DMS79 (cell line): ENCODE measurements around the gene NF1.

Experiments used
- DNase-seq: peaks from one replicate; lab custom pipeline; 2025; lab: John Stamatoyannopoulos, UW

NF1 gene

DNA sequence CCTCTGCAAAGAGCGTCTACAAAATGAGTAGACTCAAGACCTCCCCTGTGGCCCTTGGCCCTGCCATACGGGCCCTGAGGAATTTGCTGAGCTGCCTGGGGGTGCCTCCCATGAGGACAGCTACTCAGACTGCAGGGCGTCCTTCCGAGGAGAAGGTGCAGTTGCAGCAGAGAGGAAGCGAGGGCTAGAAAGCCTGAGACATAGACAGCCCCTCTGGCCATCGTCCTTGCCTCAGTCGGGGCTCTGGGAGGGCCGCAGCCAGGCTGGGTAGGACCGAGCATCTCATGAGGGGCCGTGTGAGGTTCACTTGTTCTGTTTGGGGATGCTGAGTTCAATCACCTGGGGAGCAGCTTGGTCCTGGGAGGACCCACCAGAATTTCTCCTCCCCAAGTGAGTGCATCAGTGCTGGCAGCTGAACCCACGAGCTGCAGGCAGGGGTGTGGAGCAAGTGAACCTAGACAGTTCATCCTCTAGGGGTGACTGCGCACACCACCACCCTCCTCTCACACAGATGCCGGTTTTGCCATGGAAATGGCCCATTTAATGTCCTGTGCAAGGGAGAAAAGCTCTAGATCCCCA lies 317.0 kb downstream of the NF1 start:
- no peak for DNase-seq

DNA sequence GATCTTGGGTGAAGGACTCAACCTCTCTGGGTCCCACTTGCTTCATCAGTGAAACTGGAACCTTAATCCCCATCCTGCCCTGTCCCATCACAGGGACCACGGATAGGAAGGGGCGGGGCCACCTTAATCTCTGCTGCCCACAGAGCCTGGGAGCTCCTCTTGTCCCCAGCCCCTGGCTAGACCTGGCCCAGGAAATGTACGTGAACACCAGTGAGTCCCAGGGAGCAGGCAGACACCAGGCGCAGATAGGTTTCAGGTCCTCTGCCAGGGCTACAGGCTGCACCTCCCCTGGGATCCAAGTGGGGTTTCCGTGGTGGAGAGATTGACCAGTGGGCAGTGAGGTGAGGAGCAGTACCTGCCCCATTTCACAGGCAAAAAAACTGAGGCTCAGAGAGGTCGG lies 317.7 kb downstream of the NF1 start:
- no peak for DNase-seq

DNA sequence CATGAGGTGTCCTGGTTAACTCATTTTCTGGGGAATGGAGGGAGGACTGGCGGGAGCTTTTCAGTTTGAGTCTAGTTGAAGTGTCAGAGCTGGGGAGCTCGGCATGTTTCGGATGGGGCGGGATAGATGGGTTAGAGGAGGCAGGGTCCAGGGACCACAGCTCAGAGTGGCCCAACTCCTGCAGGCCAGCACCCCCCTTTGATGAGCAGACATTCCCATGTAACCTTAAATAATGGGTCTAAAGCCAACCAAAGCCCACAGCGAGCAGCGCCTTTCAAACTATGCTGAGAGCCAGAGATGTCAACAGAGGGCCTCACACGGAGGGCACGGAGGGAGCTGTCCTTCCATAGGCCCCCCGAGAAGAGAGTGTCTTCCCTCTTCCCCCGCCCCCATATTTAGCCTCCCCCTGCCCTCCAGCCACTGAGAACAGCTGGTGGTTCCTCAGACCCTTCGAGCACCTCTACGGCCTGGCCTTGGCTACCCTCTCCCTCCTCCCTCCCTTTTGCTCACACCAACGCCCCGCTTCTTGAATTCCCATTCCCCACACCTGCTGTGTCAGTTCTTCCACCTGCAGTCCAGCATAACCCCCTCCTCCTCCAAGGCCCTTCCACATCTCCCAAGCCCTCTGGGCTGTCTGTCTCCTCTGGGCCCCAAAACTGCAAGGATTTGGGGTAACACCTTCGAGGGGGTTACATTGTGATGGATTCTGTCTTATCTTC lies 318.5 kb downstream of the NF1 start:
- no peak for DNase-seq

DNA sequence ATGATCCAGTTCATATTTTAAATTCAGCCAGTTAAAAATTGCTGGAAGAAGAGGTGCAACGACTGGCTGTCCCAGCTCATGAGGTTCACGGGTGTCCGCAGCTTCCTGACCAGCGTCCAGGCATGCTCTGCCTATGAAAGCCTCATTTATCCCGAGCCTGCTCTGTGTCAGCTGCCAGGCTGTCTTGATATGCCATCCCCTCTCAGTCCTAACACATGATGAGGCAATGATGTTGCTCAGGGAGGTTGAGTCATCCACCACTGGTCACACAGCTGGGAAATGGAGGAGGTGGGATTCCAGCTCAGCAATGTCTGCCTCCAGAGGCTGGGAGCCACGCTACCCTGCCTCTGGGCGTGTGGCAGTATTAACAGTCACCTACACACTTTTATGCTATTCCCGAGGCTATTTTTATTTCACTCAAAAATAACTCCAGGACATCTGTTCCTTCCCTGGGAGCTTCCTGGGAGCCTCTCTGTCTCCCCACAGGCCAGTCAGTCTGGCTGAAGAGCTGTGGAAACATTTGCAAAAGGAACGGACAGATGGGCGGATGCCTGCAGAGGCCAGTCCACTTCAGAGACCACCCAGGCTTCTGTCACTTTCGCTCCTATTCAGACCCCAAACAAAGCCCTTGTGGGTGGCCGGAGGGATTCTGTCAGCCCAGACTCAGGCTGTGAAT lies 319.2 kb downstream of the NF1 start:
- DNase-seq = no peak

DNA sequence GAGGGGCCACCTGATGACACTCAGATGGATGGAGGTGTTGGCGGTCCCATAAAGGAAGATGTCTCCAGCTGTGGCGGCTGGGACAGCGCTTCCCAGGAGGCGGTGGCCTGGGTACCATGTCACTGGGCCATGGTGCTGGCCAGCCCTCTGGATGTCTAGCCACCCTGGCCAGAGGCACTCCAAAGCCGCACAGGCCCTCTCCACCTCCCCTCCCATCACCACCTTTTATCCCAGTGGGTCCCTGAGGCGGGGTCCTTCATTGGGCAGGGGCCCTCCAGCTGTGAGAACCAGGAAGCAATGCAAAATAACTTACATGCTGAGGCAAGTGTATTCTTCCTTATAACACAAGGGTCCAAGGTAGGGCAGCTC lies 319.8 kb downstream of the NF1 start:
- no peak for DNase-seq

DNA sequence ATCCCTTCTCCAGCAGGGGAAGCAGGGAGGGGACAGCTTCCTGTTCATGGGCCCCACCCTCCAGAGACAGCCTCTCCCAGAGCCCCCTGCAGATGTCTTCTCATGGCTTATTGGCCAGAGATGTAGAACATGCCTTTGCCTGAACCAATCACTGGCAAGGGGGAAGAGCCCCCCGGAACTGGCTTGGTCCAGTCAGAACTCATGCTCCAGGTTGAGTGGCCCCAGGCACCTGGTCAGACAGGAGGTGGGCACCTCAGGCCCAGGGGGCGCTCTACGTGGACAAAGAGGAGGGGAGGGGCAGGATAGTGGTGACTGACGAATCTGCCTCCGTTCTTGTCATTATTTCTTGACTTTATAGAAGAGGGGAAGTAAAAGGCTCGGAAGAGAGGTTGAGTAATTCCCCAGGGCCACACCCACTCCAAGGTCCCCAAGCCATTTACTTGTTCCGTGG lies 320.3 kb downstream of the NF1 start:
- no peak for DNase-seq

DNA sequence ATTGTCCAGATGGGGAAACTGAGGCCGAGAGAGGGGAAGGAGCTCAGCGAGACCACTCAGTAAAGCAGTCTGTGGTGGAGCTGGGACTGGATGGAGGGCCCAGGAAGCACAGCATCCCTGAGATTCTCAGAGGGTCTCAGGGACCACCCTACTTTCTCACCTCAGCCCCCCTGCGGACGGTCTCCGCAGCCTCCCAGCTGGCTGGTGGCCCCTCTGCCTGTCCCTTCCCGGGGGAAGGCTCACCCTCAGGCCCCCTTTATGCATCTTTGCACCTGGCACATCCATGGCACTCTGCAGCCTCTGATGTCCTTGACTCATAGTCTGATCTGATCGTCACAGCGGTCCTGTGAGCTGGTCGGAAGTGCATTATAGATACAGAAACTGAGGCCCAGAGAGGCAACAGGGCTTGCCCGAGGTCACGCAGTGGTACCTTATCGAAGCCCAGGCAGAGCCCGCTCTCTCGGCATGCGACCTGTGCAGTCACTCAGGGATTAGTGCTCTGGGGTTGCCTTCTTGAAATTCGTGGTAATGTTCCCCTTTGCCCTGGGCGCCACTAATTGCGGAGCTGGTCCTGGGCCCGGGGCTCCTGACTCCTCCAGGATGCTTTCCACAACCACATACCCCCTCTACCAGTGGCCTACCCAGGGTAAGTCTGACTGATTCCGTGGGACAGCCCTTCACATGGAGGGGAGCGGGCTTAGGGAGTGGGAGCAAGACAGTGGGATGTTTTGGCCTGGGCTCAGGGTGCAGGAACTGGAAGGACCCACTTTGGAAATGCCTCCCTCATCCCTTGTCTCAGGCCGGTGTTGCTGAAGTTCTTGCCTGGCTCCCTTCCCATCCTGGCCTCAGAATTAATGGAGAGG lies 321.1 kb downstream of the NF1 start:
- no peak for DNase-seq

DNA sequence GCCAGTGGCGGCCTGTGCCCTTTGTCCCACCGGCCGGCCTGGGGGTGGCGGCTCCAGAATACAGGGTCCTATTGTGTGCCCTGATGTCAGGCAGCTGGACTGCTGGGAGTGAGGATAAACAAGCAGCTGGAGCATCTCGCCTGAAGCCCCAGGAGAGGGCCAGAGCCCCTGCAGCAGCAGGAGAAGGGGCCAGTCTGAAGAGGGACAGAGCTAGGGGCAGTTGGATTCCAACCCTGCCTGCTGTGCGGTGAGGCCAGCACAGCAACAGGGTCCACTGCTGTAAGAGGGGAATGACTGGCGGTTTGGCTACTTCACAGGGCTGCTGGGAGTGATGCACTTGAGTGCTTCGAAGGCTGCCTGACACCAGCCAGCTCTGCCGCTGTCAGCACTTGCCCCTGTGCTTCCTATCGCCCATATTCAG lies 321.7 kb downstream of the NF1 start:
- no peak for DNase-seq

DNA sequence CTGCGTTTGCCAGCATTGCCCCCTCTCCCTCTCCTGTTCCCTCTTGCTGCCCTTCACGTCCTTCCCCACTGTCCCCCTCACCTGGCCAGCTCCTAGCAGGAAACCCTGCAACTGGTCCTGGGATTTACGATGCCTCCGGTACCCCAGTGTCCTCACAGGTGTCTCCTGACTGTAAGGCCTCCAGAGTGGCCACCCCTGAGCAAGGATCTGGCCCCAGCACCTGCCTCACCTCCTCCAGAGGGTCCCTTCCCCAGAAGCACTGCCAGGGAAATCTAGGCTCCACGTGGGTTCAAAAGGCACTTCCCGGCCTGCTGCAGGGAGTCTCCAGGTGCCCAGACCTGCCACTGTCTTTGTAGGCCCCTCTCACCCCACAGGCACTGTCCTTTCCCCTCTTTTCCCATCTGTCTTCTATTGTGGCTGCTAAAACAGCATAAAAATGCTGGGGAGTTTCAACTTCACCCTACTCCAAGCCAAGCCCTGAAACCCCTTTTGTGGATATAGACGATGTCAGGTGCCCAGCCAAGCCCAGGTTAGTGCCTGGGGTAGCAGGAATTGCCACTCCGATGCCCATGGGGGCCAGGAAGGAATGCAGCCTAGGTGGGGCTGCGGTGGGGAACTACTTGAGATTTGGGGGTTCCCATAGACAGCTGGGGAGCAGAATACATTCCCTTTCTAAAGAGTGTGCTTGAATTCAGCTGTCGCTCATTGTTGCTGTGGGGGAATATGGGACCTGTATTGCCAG lies 322.4 kb downstream of the NF1 start:
- DNase-seq = no peak

DNA sequence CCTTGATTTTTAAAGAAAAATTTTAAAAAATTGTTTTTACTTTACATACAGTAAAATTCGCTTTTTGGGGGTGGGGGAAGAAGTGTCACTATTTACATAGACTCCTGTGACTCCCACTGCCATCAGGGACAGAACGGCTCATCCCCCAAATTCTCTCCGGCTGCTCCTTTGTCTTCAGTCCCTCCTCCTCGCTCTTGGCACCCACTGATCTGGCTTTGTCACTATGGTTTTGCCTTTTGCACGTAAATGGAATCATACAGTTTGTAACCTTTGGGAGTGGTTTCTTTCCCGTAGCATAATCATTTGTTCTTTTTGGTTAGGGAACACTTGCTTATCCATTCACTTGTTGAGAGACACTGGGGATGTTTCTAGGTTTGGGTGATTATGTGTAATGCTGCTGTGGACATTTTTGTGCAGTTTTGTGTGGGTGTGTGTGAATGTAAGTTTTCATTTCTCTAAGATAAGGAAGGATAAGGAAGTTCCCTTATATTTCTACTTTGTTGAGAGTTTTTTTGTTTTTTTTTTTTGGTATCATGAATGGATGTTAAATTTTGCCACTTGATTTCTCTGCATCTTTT lies 324.1 kb downstream of the NF1 start:
- no peak for DNase-seq

DNA sequence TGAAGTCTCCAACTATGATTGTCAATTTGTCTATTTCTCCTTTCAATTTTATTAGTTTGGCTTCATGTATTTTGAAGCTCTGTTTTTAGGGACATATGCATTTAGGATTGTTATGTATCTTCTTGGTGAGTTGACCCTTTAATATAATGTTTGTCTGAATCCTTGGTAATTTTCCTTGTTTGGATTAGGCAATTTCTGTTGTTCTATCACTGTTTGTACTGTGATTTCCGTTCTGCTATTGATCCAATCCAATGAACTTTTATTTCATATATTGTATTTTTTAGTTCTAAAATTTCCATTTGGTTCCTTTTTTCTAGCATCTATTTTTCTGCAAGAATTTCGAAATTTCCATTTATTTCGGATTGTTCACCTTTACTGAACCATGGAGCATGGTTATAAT lies 327.7 kb downstream of the NF1 start:
- no peak for DNase-seq

DNA sequence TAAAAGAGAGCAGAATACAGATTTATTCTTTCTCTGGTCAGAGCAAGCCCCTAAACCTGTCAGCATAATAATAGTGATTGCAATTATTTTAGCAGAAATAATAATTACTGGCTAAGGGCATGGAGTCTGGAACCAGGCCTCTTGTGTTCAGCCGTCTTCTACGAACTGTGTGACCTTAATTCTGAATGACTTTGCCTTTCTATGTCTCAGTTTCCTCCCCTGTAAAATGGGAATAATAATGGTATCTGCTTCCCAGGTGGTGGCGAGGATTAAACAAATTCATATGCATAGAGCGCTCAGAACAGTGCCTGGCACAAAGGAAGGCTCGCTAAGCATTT lies 330.1 kb downstream of the NF1 start:
- DNase-seq = no peak

DNA sequence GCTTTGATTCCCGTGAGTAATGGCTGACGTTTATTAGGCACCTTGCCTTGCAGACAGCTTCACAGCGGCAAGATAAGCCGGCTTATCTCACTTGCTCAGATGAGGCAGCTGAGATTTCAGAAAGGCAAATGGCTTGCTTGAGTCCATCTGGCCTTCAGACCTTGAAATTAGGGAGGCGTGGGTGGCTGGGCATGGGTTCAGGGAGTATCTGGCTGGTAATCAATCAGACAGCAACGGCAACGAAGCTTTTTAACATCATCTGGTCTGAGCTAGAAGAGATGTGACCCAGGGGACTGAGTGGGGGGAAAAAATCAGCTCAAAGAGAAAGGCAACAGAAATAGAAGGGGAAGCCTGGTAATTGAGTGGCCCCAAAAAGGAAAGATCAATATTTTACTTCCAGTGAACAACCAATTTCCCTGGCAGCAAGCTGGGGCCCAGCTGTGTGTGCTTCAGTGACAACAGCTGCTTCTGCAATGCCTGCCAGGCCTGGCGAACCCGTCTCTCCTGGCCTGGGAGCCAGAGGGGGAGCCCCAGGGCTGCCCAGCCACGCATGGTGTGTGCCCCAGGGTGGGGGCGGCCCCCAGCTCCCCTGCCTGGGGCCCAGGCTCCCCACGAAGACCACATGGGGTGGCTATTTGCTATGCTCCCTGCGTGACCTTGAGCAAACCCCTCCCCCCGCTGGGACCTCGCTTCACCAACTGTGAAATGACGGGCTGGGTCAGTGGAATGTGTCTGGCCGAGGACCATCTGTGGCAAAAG lies 330.7 kb downstream of the NF1 start:
- no peak for DNase-seq
